Measurements from ENCODE around the gene PDK2. TPM values are rescaled to one million over a fixed set of nuclear protein-coding genes. Genes with fewer than 3 reads are reported as not detected.

Gene PDK2
- total and polyA plus RNA-seq, 10 of the 15 experiments (the other 5 are each of a cell fraction or from before 2014, with no cell fraction given), result 0.98 to 22.6 (median 12.3) TPM

DNA sequence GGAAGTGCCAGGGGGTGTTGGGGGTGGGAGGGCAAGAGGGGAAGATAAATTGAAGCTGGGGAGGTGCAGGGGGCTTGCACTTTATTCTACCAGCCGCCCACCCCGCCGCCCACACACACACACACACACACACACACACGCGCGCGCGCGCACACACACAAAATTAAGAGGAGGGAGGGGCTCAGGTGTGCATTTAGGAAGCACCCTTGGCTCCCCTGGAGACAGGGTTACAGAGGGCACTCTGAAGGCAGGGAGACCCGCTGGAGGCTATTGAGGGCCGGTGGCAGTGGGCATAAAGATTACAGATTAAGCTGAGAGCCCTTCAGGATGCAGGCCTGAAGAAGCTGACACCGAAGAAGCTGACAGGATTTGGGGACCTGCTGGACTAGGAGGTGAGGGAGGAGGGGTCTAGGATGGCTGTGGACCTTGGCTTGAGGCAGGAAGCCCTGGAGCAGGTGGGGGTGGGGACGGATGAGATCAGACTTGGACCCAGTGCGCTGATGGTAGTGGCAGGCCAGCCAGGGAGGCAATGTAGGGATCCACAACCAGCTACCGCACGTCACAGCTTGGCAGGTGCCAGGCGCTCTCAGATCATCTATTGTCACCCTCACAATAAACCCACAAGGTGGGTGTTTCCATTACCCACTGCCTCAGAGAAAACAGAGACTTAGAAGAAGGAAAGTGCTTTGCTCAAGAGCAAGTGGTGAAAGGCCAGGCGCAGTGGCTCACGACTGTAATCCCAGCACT, 35.6 kb downstream of the PDK2 start:
- no peak for FAIRE-seq
- TF ChIP-seq CREB1 (IDR thresholded peaks at IDR 0.05; ENCODE audit: low read depth) (0 out of 2 replicates have a peak, but pooled peaks have one; percentile 11), SMARCA5 (IDR thresholded peaks at IDR 0.05) (no peak), EGR1 (IDR thresholded peaks at IDR 0.05; ENCODE audit: borderline replicate concordance in 1 of 2, low read depth in 2 of 2, low read length in 2 of 2) (peak in 1 of 2 experiments; percentile 61; a peak in 2 of 3 replicates)
- H4K20me1 ChIP-seq (ENCODE audit: control insufficient read depth, insufficient read depth), result no peaks in the 10 kb centered on the region; the same call in 1 of the 2 replicates
- H3K9me3 ChIP-seq (replicated peaks; ENCODE audit: control insufficient read depth, insufficient read depth, low read length), result no peaks in the 10 kb centered on the region
- H3K27ac ChIP-seq (ENCODE audit: control insufficient read depth, insufficient read depth), result no peak overlapping the region
- H3K4me1 ChIP-seq (ENCODE audit: control insufficient read depth, insufficient read depth, low read length), result peaks cover 6% of the 10 kb centered on the region; the same call in 1 of the 2 replicates
- intact Hi-C loops (cut with micrococcal nuclease; ENCODE audit: unreplicated experiment) (no loop called here), in situ Hi-C loops (cut with MboI) (no loop called here)
- no peak overlapping the region for H3K9ac ChIP-seq (ENCODE audit: control insufficient read depth, insufficient read depth, low read length)
- no peak overlapping the region for H2AFZ ChIP-seq (ENCODE audit: control insufficient read depth, low read depth, low read length)
- BruUV-seq (replicated peaks), result no TSS peak
- peaks cover 4 to 10% of the 10 kb centered on the region in 2 experiments for H3K27me3 ChIP-seq (replicated peaks in 1 of 2; ENCODE audit: control insufficient read depth in 2 of 2, insufficient read depth in 2 of 2, low read length in 1 of 2)
- SMC1A ChIA-PET (ENCODE audit: uncharacterized antibody, unreplicated experiment), result interaction anchor here (0.9 to 1.4 kb wide), 4 partner anchors 9 to 21 kb away, joined by 3 to 4 read pairs (median 4); no protein-coding TSS in a partner anchor
- WGBS (ENCODE audit: insufficient coverage, insufficient replicate concordance, low lambda C conversion rate, missing lambda C conversion rate), result 46% methylated on average over 16 of the region's 19 CpGs
- DNase-seq (ENCODE audit: low read depth, low spot score), result no peak
- POLR2A ChIA-PET, result interaction anchor here (0.8 to 1.1 kb wide), 4 partner anchors 18 to 50 kb away, joined by 3 to 4 read pairs (median 4); partner anchors contain the start of gene PDK2
- H3K36me3 ChIP-seq (ENCODE audit: control insufficient read depth in 2 of 2, insufficient read depth in 2 of 2, low read length in 1 of 2), result peaks cover 4 to 16% of the 10 kb centered on the region in 2 experiments; a peak in 3 of 4 replicates
- no peak overlapping the region for H3K4me2 ChIP-seq (ENCODE audit: control insufficient read depth, insufficient read depth)
- CTCF ChIA-PET, result interaction anchor here (0.7 to 3.1 kb wide), 8 partner anchors 8 to 37 kb away, joined by 3 to 21 read pairs (median 8); partner anchors contain the start of gene PDK2
- H3K4me3 ChIP-seq, result no peak overlapping the region; the same call in 1 of the 2 replicates
- H3K79me2 ChIP-seq (ENCODE audit: control insufficient read depth, insufficient read depth, low read length), result no peaks in the 10 kb centered on the region
- ATAC-seq, result peak; percentile 13
- RAD21 ChIA-PET (ENCODE audit: unreplicated experiment), result interaction anchor here (0.7 to 1.8 kb wide), 7 partner anchors 12 to 81 kb away, joined by 3 to 6 read pairs (median 3); no protein-coding TSS in a partner anchor
